ENCODE data around the gene CNTNAP3. TPM values are rescaled to one million over a fixed set of nuclear protein-coding genes. Genes with fewer than 3 reads are reported as not detected.
"Not testable (repeated sequence)": the region's sequence is repeated elsewhere in the genome, so short reads cannot be mapped to it uniquely, and the experiment has no call there.

Gene CNTNAP3
- total RNA-seq, 2 experiments from 2014 or later, result not detected

DNA sequence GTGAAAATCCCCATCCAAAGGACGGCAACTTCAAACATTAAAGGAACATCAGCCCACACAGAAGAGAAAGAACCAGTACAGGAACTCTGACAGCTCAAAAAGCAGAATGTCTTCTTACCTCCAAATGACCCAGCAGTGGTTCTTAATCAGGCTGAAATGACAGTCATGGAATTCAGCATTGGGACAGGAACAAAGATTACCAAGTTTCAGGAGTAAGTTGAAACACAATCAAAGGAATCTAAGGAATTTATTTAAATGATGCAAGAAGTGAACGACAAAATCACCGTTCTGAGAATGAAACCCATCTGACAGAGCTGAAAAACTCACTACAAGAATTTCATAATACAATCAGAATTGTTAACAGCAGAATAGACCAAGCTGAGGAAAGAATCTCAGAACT, 241.1 kb downstream of the CNTNAP3 start:
- H3K36me3 Mint-ChIP-seq (ENCODE audit: low read depth); H3K4me1 Mint-ChIP-seq (ENCODE audit: low read depth); H3K27me3 Mint-ChIP-seq (ENCODE audit: low read depth); POLR2A ChIA-PET; H3K9me3 Mint-ChIP-seq (ENCODE audit: insufficient read depth); ATAC-seq; DNase-seq; H3K4me3 Mint-ChIP-seq; H3K27ac Mint-ChIP-seq; CTCF ChIA-PET: not testable (repeated sequence)

- H3K27me3 Mint-ChIP-seq (ENCODE audit: low read depth); DNase-seq; H3K36me3 Mint-ChIP-seq (ENCODE audit: low read depth); CTCF ChIA-PET; H3K4me3 Mint-ChIP-seq; H3K27ac Mint-ChIP-seq; POLR2A ChIA-PET; H3K9me3 Mint-ChIP-seq (ENCODE audit: insufficient read depth); H3K4me1 Mint-ChIP-seq (ENCODE audit: low read depth); ATAC-seq: not testable (repeated sequence)
Measured at GRCh38 chr9:39042352-39042803, 245.6 kb downstream of the CNTNAP3 start.

GRCh38 chr9:39041774-39042173, 246.2 kb downstream of the CNTNAP3 start:
- H3K27ac Mint-ChIP-seq; H3K4me1 Mint-ChIP-seq (ENCODE audit: low read depth); POLR2A ChIA-PET; ATAC-seq; CTCF ChIA-PET; H3K4me3 Mint-ChIP-seq; H3K36me3 Mint-ChIP-seq (ENCODE audit: low read depth); H3K9me3 Mint-ChIP-seq (ENCODE audit: insufficient read depth); H3K27me3 Mint-ChIP-seq (ENCODE audit: low read depth); DNase-seq: not testable (repeated sequence)

DNA sequence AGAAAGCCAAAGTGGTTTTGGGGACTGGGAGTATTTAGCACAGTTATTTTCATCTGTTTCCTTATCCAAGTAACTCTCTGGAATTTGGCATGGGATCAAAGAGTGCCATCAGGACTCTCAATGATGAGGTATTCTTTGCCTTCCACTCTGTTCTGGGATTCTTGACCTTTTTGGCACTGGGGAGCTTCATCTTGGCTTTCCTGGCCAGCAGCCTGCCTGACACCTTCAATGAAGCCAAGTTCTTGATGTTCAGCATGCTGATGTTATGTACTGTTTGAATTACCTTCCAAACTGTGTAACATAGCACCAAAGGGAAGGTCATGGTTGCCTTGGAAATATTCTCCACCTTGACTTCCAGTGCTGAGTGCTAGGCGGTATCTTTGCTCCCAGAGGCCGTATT, 248.8 kb downstream of the CNTNAP3 start:
- H3K27ac Mint-ChIP-seq; H3K4me1 Mint-ChIP-seq (ENCODE audit: low read depth); H3K4me3 Mint-ChIP-seq; CTCF ChIA-PET; H3K9me3 Mint-ChIP-seq (ENCODE audit: insufficient read depth); DNase-seq; H3K36me3 Mint-ChIP-seq (ENCODE audit: low read depth); ATAC-seq; H3K27me3 Mint-ChIP-seq (ENCODE audit: low read depth); POLR2A ChIA-PET: not testable (repeated sequence)

GRCh38 chr9:39038221-39038620, 249.7 kb downstream of the CNTNAP3 start:
- H3K27me3 Mint-ChIP-seq (ENCODE audit: low read depth); H3K4me3 Mint-ChIP-seq; H3K9me3 Mint-ChIP-seq (ENCODE audit: insufficient read depth); CTCF ChIA-PET; H3K36me3 Mint-ChIP-seq (ENCODE audit: low read depth); ATAC-seq; POLR2A ChIA-PET; H3K27ac Mint-ChIP-seq; DNase-seq; H3K4me1 Mint-ChIP-seq (ENCODE audit: low read depth): not testable (repeated sequence)

- H3K27ac Mint-ChIP-seq; H3K9me3 Mint-ChIP-seq (ENCODE audit: insufficient read depth); H3K36me3 Mint-ChIP-seq (ENCODE audit: low read depth); H3K4me3 Mint-ChIP-seq; CTCF ChIA-PET; DNase-seq; H3K27me3 Mint-ChIP-seq (ENCODE audit: low read depth); ATAC-seq; POLR2A ChIA-PET; H3K4me1 Mint-ChIP-seq (ENCODE audit: low read depth): not testable (repeated sequence)
Measured at GRCh38 chr9:39033849-39034248, 254.1 kb downstream of the CNTNAP3 start.

DNA sequence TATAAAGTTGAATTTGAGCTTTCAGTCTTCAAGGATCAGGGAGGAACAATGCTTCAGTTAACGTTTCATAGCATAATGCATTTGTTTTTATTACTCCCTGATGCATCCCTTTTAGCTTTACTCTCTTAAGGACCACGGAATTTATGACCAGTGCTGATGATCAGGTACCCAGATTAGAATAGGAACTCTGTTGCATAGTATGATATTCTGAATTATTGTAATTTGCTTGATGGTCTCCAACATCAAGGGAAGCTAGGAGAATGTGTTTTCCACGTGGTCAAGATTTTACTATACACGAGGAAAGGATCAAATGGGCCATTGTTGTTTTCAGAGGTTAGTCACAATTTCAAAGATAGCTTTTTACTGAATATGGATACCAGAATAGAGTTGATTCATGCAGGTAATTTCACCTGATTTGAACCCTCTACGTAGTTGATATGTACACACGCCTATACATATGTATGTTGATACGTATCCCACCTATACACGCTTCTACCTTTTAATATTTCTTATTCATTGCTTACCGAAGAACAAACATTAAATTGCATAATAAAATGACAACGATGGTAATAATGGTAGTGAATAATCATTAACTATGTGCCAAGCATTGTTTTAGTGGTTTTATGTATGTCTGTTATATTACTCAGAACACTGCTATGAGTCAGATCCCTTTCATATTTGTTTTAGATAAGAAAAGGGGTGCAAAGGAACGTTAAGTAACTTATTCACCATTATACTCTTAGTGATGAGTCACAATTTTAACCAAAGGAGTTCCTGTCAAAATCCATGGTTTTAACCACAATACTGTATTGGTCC, 257.6 kb downstream of the CNTNAP3 start:
- POLR2A ChIA-PET; H3K27ac Mint-ChIP-seq; H3K4me1 Mint-ChIP-seq (ENCODE audit: low read depth); ATAC-seq; DNase-seq; H3K9me3 Mint-ChIP-seq (ENCODE audit: insufficient read depth); H3K4me3 Mint-ChIP-seq; H3K36me3 Mint-ChIP-seq (ENCODE audit: low read depth); CTCF ChIA-PET; H3K27me3 Mint-ChIP-seq (ENCODE audit: low read depth): not testable (repeated sequence)

- ATAC-seq; H3K9me3 Mint-ChIP-seq (ENCODE audit: insufficient read depth); DNase-seq; H3K4me3 Mint-ChIP-seq; POLR2A ChIA-PET; H3K36me3 Mint-ChIP-seq (ENCODE audit: low read depth); H3K4me1 Mint-ChIP-seq (ENCODE audit: low read depth); CTCF ChIA-PET; H3K27me3 Mint-ChIP-seq (ENCODE audit: low read depth); H3K27ac Mint-ChIP-seq: not testable (repeated sequence)
Measured at GRCh38 chr9:39028855-39029254, 259.1 kb downstream of the CNTNAP3 start.

GRCh38 chr9:39028168-39028567, 259.8 kb downstream of the CNTNAP3 start:
- H3K27me3 Mint-ChIP-seq (ENCODE audit: low read depth); H3K27ac Mint-ChIP-seq; ATAC-seq; H3K36me3 Mint-ChIP-seq (ENCODE audit: low read depth); H3K4me3 Mint-ChIP-seq; H3K9me3 Mint-ChIP-seq (ENCODE audit: insufficient read depth); CTCF ChIA-PET; H3K4me1 Mint-ChIP-seq (ENCODE audit: low read depth); DNase-seq; POLR2A ChIA-PET: not testable (repeated sequence)

DNA sequence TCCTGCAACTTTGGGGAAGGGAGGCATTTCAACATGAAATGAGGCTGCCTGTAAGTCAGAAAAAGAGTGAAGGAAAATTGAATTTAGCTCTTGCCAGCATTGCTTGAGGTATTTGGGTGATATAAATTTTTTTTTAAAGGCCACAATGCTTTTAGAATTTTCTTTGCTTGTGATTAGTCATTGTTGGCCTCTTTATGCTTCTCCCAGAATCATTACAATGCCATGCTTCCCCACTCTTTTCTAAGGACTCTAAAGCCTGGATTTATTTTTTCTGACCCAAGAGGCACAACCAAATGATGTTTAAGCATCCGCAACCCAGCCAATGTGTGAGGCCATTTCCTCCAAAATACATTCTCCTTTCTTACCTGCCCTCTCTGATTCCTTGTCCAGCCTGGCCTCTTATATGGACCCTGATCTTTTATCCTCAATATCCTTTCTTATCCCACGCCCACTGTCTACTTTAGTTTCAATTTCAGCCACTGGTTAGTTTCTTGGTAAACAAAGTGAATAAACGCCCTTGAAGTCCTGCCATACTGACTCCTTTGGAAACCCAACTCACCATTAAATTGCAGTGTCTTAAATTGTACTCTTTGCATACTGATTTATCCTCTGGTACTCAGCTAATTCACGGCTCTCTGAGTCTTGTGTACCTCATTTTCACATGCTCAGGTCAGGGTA, 261.9 kb downstream of the CNTNAP3 start:
- H3K36me3 Mint-ChIP-seq (ENCODE audit: low read depth); H3K27ac Mint-ChIP-seq; DNase-seq; H3K27me3 Mint-ChIP-seq (ENCODE audit: low read depth); POLR2A ChIA-PET; CTCF ChIA-PET; ATAC-seq; H3K4me1 Mint-ChIP-seq (ENCODE audit: low read depth); H3K4me3 Mint-ChIP-seq; H3K9me3 Mint-ChIP-seq (ENCODE audit: insufficient read depth): not testable (repeated sequence)

All from activated CD8-positive, alpha-beta T cell treated with anti-CD3 and anti-CD28 coated beads, Interleukin-2, amount 10 ng/mL, durations not matched to agents 7 days and 5 days (primary cell).